ENCODE results near the gene TMC7. TPM values are rescaled to one million over a fixed set of nuclear protein-coding genes. Genes with fewer than 3 reads are reported as not detected.

TMC7 gene
- polyA plus RNA-seq, 1 experiment = 0.40 TPM

DNA sequence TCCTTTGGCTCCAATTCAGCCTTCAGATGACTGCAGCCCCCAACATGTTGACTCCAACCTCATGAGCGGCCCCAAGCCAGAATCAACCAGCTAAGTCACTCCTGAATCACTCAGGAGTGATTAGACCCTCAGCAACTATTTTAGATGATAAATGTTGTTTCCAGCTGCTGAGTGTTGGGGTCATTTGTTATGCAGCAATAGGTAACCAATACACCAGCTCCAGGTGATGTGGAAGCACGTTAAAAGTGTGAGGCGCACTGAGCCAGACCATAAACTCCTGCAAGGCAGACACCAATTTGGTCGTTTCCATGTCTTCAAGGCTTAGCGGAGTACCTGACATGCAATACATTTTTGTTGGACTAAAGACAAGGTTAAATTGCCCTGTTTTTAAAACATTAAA lies 101.1 kb downstream of the TMC7 start:
- DNase-seq (ENCODE audit: low read depth) = no peak
- Histone ChIP-seq H3K27me3 (ENCODE audit: control insufficient read depth, insufficient read depth, low read length) (no peaks in the 10 kb centered on the region), H3K4me3 (ENCODE audit: low read depth, low read length) (no peak overlapping the region), H3K36me3 (ENCODE audit: control insufficient read depth, insufficient read depth, low read length) (no peaks in the 10 kb centered on the region)
- POLR2A ChIA-PET = no interaction called here
- CTCF ChIA-PET = interaction anchor here (1.0 to 5.5 kb wide), 9 partner anchors 11 to 418 kb away, joined by 3 to 80 read pairs (median 17); partner anchors contain the start of gene TMC7
- TF ChIP-seq, protein P1, sequence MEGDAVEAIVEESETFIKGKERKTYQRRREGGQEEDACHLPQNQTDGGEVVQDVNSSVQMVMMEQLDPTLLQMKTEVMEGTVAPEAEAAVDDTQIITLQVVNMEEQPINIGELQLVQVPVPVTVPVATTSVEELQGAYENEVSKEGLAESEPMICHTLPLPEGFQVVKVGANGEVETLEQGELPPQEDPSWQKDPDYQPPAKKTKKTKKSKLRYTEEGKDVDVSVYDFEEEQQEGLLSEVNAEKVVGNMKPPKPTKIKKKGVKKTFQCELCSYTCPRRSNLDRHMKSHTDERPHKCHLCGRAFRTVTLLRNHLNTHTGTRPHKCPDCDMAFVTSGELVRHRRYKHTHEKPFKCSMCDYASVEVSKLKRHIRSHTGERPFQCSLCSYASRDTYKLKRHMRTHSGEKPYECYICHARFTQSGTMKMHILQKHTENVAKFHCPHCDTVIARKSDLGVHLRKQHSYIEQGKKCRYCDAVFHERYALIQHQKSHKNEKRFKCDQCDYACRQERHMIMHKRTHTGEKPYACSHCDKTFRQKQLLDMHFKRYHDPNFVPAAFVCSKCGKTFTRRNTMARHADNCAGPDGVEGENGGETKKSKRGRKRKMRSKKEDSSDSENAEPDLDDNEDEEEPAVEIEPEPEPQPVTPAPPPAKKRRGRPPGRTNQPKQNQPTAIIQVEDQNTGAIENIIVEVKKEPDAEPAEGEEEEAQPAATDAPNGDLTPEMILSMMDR (IDR thresholded peaks at IDR 0.05; ENCODE audit: insufficient read depth, low read depth, low read length) = no peak

DNA sequence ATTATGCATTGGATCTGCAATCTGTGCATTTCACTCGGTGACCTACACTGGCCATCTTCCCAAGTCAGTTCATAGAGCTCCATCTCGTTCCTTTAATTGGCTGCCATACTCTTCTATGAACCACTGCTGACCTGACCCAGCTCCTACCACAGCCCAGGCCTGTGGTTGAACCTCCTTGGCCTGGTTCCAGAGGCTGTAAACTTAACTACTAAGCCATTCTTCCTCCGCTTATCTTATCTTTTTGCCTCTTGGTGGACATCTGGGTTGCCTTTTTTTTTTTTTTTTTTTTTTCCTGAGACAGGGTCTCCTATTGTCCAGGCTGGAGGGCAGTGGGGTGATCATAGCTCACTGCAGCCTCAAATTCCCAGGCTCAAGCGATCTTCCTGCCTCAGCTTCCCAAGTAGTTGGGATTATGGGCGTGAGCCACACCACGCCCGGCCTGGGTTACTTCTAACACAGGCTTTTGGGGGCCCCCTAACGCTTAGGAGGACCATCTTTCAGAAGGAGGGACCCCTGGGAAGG lies 102.0 kb downstream of the TMC7 start:
- DNase-seq (ENCODE audit: low read depth) = no peak
- ChIA-PET POLR2A (no interaction called here), CTCF (interaction anchor here (0.5 to 5.5 kb wide), 44 partner anchors 8 to 423 kb away, joined by 3 to 80 read pairs (median 4); partner anchors contain the start of genes ITPRIPL2 and TMC7)
- H3K4me3 ChIP-seq (ENCODE audit: low read depth, low read length) = no peak overlapping the region
- TF ChIP-seq, protein P1 (IDR thresholded peaks at IDR 0.05; ENCODE audit: insufficient read depth, low read depth, low read length) = no peak
- H3K27me3 ChIP-seq (ENCODE audit: control insufficient read depth, insufficient read depth, low read length) = no peaks in the 10 kb centered on the region
- no peaks in the 10 kb centered on the region for H3K36me3 ChIP-seq (ENCODE audit: control insufficient read depth, insufficient read depth, low read length)

DNA sequence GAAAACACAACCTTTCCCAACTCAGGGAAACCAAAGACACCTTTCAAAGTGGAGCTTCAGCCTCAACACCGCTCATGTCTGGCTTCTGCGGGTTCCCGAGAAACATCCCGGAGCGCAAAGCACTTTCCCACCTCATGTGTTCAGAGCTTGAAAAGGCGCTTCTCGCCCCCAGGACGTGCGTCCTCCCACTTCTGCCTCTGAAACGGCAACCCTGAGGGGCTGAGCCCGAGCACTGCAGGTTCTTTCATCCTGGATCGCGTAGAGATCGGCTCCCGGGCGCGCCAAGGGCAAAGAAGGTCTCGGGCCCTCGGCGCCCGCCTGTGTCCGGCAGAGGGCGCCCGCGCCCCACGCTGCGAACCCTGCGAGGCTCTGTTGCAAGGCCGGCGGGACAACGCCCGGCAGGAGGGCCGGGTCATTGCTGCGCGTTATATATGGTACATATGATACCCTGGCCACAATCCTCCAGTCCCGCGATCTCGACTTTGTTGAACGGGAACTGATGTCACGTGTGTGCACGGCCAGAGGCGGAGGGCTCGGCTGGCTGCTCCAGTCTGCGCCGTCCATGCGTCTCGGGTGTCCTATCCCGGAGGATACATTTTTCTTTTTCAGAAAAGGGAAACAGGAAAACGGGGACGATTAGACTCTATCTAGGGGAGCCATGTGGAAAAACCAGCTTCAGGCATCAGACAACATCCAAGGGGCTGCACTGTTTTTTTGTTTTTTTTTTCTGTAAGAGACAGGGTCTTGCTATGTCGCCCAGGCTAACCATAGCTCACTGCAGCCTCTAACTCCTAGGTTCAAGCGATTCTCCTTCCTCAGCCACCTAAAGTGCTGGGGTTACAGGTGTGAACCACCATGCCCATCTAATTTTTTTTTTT lies 102.8 kb downstream of the TMC7 start:
- POLR2A ChIA-PET = interaction anchor here (0.6 kb wide), 1 partner anchor 181 kb away, joined by 3 read pairs; no protein-coding TSS in a partner anchor
- no peak for DNase-seq (ENCODE audit: low read depth)

DNA sequence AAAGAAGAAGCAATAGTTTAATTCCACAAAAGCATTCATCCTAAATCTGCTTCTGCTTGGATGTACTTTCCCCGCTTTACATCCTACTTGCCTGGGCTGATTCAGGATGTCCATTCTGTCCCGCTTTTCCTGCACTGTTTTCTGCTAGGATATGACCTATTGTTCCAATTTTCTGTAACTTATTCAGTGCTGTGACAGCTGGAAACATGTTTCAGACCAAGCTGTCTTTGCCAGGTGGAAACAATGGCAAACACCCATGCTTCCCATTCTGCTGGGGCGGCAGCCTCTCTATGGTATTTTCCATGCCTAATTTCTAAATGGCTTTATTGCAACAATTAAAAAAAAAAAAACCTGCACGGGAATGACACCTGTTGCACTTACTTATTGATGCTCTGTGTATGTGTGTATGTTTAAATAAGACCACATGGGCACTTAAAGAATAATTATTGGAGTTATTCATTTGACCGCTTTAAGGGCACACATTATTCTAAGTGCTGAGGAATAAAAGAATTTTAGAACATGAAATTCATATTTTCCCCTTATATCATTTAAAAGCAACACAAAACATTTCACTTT lies 104.7 kb downstream of the TMC7 start:
- no peak for DNase-seq (ENCODE audit: low read depth)
- POLR2A ChIA-PET = no interaction called here
- CTCF ChIA-PET = interaction anchor here (1.0 to 5.5 kb wide), 2 partner anchors 17 to 90 kb away, joined by 4 to 80 read pairs; no protein-coding TSS in a partner anchor
- no peak overlapping the region for H3K4me3 ChIP-seq (ENCODE audit: low read depth, low read length)
- H3K27me3 ChIP-seq (ENCODE audit: control insufficient read depth, insufficient read depth, low read length) = no peaks in the 10 kb centered on the region
- TF ChIP-seq, protein P1 (IDR thresholded peaks at IDR 0.05; ENCODE audit: insufficient read depth, low read depth, low read length) = no peak
- H3K36me3 ChIP-seq (ENCODE audit: control insufficient read depth, insufficient read depth, low read length) = no peaks in the 10 kb centered on the region

More for the DNA sequence above, 102.8 kb downstream of the TMC7 start:
- H3K36me3 ChIP-seq (ENCODE audit: control insufficient read depth, insufficient read depth, low read length) = no peaks in the 10 kb centered on the region
- H3K27me3 ChIP-seq (ENCODE audit: control insufficient read depth, insufficient read depth, low read length) = no peaks in the 10 kb centered on the region
- CTCF ChIA-PET = interaction anchor here (0.5 to 5.5 kb wide), 48 partner anchors 8 to 422 kb away, joined by 3 to 80 read pairs (median 4); partner anchors contain the start of genes COQ7, ITPRIPL2 and TMC7
- TF ChIP-seq, protein P1 (IDR thresholded peaks at IDR 0.05; ENCODE audit: insufficient read depth, low read depth, low read length) = peak; percentile 95
- H3K4me3 ChIP-seq (ENCODE audit: low read depth, low read length) = peak overlapping the region; percentile 35

Data from BJ (cell line).